Hippocampal formation (tissue), 2 donors: ENCODE results near the gene MRPS14.

Experiments used
- DNase-seq, 2 donors: peaks; one replicate each; lab custom pipeline; 2025; lab: John Stamatoyannopoulos, UW

Gene MRPS14

GRCh38 chr1:174982971-174983689 lies 40.1 kb downstream of the MRPS14 start:
- DNase-seq: peak in 1 of 2 donors; percentile 12

- no peak for DNase-seq
These were observed 46.7 kb downstream of the MRPS14 start for GRCh38 chr1:174976436-174977108.

- no peak for DNase-seq
These were observed 47.5 kb downstream of the MRPS14 start for GRCh38 chr1:174975764-174976163.

- DNase-seq: no peak
These were observed 48.5 kb downstream of the MRPS14 start for GRCh38 chr1:174974711-174975119.

- DNase-seq: no peak
These were observed 51.3 kb downstream of the MRPS14 start for GRCh38 chr1:174971902-174972301.

GRCh38 chr1:174971466-174971865 lies 51.8 kb downstream of the MRPS14 start:
- DNase-seq: no peak

GRCh38 chr1:174969977-174970376 lies 53.2 kb downstream of the MRPS14 start:
- DNase-seq: no peak

- no peak for DNase-seq
These were observed 54.4 kb downstream of the MRPS14 start for GRCh38 chr1:174968750-174969244.

GRCh38 chr1:174967845-174968705 lies 55.1 kb downstream of the MRPS14 start:
- DNase-seq: no peak

GRCh38 chr1:174966008-174966572 lies 57.1 kb downstream of the MRPS14 start:
- DNase-seq: no peak

GRCh38 chr1:174965362-174966007 lies 57.7 kb downstream of the MRPS14 start:
- peak in 1 of 2 donors; percentile 22 for DNase-seq

- DNase-seq: peak in 1 of 2 donors; percentile 29
These were observed 58.3 kb downstream of the MRPS14 start for GRCh38 chr1:174964972-174965361.

- no peak for DNase-seq
These were observed 58.8 kb downstream of the MRPS14 start for GRCh38 chr1:174964261-174964971.

GRCh38 chr1:174963529-174964125 lies 59.6 kb downstream of the MRPS14 start:
- DNase-seq: no peak
